ENCODE data around the gene ILDR1. TPM values are rescaled to one million over a fixed set of nuclear protein-coding genes. Genes with fewer than 3 reads are reported as not detected.

Gene ILDR1
- total RNA-seq, 4 donors from 2014 or later: 4.3 to 12.0 (median 8.7) TPM

DNA sequence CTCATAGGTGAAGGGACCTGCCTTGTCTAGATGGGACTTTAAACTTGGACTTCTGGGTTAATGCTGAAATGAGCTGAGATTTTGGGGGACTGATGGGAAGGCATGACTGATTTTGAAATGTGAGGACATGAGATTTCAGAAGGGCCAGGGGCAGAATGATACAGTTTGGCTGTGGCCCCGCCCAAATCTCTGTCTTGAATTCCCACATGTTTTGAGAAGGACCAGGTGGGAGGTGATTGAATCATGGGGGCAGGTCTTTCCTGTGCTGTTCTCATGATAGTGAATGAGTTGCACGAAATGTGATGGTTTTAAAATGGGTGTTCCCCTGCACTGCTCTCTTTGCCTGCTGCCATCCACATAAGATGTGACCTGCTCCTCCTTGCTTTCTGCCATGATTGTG lies 42.8 kb downstream of the ILDR1 start:
- Histone ChIP-seq H3K4me1 (no peaks in the 10 kb centered on the region), H3K4me3 (replicated peaks in 1 of 3) (no peak overlapping the region), H3K27ac (no peak overlapping the region), H3K27me3 (no peaks in the 10 kb centered on the region), H3K9me3 (no peaks in the 10 kb centered on the region), H3K36me3 (no peaks in the 10 kb centered on the region)
- WGBS, 2 donors: 85 to 89% methylated on average over 2 of the region's 2 CpGs
- intact Hi-C loops (cut with DNase I): no loop called here
- TF ChIP-seq, protein P1, sequence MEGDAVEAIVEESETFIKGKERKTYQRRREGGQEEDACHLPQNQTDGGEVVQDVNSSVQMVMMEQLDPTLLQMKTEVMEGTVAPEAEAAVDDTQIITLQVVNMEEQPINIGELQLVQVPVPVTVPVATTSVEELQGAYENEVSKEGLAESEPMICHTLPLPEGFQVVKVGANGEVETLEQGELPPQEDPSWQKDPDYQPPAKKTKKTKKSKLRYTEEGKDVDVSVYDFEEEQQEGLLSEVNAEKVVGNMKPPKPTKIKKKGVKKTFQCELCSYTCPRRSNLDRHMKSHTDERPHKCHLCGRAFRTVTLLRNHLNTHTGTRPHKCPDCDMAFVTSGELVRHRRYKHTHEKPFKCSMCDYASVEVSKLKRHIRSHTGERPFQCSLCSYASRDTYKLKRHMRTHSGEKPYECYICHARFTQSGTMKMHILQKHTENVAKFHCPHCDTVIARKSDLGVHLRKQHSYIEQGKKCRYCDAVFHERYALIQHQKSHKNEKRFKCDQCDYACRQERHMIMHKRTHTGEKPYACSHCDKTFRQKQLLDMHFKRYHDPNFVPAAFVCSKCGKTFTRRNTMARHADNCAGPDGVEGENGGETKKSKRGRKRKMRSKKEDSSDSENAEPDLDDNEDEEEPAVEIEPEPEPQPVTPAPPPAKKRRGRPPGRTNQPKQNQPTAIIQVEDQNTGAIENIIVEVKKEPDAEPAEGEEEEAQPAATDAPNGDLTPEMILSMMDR (IDR thresholded peaks at IDR 0.05): no peak
- no peak for TF ChIP-seq POLR2A (IDR thresholded peaks at IDR 0.05)
- DNase-seq: no peak

DNA sequence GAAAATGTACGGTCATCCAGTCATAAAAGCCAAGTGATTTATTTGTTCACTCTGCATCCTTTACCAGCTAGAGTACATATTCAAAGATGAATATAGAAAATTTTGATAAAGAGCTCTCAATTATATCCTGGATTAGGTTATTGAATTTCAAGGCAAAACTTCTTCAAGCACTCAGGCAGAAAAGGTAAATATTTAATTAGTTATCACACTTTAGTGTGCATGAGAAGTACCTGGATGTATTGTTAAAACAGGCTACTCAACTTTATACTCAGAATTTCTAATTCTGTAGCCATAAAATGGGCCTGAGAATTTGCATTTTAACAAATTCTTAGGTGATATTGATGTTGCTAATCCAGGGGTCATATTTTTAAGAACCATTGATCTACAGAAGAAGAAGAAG lies 45.3 kb downstream of the ILDR1 start:
- Histone ChIP-seq H3K27me3 (no peaks in the 10 kb centered on the region), H3K36me3 (no peaks in the 10 kb centered on the region), H3K9me3 (no peaks in the 10 kb centered on the region), H3K4me3 (replicated peaks in 1 of 3) (no peak overlapping the region), H3K4me1 (no peaks in the 10 kb centered on the region), H3K27ac (no peak overlapping the region)
- intact Hi-C loops (cut with DNase I): no loop called here
- TF ChIP-seq POLR2A (IDR thresholded peaks at IDR 0.05): no peak
- TF ChIP-seq, protein P1 (IDR thresholded peaks at IDR 0.05): no peak
- no peak for DNase-seq
- WGBS, 2 donors: 100% methylated on average over 1 of the region's 1 CpG

DNA sequence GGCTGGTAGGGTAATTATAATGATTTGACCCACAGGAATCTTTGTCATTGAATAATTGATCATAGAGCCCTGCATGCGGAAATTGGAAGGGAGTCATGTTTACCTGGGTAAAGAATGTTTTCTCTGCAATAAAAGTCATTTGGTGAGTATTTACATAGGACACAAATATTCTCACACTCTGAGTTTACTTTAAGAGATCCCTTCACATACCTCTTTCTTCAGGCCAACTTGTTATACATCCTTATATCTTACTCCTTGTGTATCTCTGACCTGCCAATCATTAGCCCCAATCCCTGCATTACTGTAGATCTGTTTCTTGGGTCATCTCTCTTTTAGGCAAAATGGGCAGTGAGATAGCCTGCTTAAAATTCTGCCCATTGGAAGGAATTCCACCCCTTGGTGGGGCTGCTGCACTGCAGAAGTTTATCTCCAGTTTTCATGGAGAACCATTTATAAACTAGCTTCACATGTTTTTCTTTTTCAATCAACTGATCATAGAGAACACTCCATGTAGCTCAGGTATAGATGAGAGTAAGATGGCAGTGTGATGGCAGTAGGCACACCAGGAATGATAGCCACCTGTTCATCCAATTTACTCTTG lies 46.2 kb downstream of the ILDR1 start:
- H3K27me3 ChIP-seq: no peaks in the 10 kb centered on the region
- H3K4me3 ChIP-seq (replicated peaks in 1 of 3): no peak overlapping the region
- no peak overlapping the region for H3K27ac ChIP-seq
- DNase-seq: no peak
- H3K9me3 ChIP-seq: no peaks in the 10 kb centered on the region
- TF ChIP-seq, protein P1 (IDR thresholded peaks at IDR 0.05): no peak
- no peak for TF ChIP-seq POLR2A (IDR thresholded peaks at IDR 0.05)
- no peaks in the 10 kb centered on the region for H3K36me3 ChIP-seq
- WGBS, 2 donors: 89 to 100% methylated on average over 1 of the region's 1 CpG
- intact Hi-C loops (cut with DNase I): no loop called here
- H3K4me1 ChIP-seq: no peaks in the 10 kb centered on the region

DNA sequence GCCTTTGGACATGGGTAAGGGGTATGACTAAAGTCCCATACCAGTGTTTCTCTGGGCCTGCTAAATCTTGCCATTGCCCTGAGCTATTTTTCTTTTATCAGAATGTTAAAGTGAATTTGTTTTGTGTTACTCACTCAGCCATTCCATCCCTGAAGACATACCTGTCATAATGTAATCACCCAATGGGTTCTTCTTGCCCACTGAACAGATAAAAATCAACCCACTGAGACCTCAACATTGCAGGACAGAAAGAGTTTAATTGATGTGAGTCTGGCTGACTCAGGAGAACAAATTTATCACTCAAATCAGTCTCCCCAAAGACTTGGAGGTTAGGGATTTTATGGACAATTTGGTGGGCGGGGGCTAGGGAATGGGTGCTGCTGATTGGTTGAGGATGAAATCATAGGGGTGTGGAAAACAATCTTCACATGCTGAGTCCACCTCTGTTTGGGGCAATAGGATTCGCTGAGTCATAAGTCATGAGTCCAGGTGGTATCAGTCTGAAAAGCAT lies 47.4 kb downstream of the ILDR1 start:
- intact Hi-C loops (cut with DNase I): no loop called here

DNA sequence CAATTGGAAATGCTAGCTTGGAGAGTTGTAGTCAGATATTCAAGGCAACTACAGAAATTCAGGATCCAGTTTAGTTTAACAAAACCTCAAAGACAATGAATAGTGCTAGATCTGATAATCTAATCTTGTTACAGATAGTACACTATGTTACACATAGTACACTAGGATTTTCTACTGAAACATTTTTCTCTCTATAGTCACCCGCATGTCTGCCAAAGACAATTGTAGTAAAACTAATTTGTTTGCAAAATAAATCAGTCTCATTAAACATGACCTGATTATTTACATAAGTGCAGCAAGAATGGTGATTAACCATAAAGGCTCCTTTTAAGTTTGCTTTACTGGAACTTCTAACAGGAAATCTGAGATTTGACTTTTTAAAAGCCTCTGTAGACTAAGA lies 52.0 kb downstream of the ILDR1 start:
- no peaks in the 10 kb centered on the region for H3K27me3 ChIP-seq
- WGBS, 2 donors: 83 to 88% methylated on average over 1 of the region's 1 CpG

More for the DNA sequence above, 47.4 kb downstream of the ILDR1 start:
- 94 to 100% methylated on average over 2 of the region's 2 CpGs for WGBS, 2 donors
- DNase-seq: no peak
- no peaks in the 10 kb centered on the region for H3K27me3 ChIP-seq
- TF ChIP-seq POLR2A (IDR thresholded peaks at IDR 0.05): no peak
- TF ChIP-seq, protein P1 (IDR thresholded peaks at IDR 0.05): no peak
- no peak overlapping the region for H3K4me3 ChIP-seq (replicated peaks in 1 of 3)
- H3K36me3 ChIP-seq: no peaks in the 10 kb centered on the region
- no peaks in the 10 kb centered on the region for H3K9me3 ChIP-seq
- H3K27ac ChIP-seq: no peak overlapping the region
- no peaks in the 10 kb centered on the region for H3K4me1 ChIP-seq

More for the DNA sequence above, 52.0 kb downstream of the ILDR1 start:
- Histone ChIP-seq H3K27ac (no peak overlapping the region), H3K36me3 (no peaks in the 10 kb centered on the region), H3K4me1 (no peaks in the 10 kb centered on the region), H3K4me3 (replicated peaks in 1 of 3) (no peak overlapping the region), H3K9me3 (no peaks in the 10 kb centered on the region)
- no peak for DNase-seq
- TF ChIP-seq POLR2A (IDR thresholded peaks at IDR 0.05): no peak
- TF ChIP-seq, protein P1 (IDR thresholded peaks at IDR 0.05): no peak
- intact Hi-C loops (cut with DNase I): no loop called here

Measured in thyroid gland (tissue), 4 donors.